ENCODE measurements around the gene POLR3C.

DNA sequence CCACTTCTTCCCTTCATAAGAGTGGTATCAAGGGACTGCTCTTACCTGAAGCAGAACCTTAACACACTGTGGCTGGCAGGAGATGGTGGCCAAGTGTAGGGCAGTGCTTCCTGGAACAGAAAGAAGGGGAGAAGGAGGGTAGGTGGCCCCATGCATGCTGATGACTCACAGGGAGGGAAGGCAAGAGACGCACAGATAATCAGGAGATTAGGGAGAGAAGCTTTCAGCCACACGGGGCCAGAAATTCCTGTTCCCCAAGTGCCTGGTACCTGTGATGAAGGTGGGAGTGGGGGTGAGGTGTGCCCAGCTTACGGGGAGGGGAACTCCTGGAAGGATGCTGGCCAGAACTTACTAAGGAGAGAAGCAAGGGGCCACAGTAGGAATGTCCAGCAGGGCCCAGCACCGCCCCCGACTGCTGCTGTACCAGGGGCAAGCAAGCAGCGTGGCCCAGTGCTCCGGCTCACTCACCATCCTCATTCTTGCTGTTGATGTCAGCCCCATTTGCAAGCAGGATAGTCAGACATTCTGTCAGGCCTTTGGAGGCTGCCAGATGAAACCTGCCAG, 54.0 kb downstream of the POLR3C start:
- TF ChIP-seq POLR2AphosphoS5 (IDR thresholded peaks at IDR 0.05; ENCODE audit: low read depth) (no peak), CREB1 (CRISPR knock-in tag; IDR thresholded peaks at IDR 0.05; ENCODE audit: low read depth) (no peak)
- TF ChIP-seq, protein P1, sequence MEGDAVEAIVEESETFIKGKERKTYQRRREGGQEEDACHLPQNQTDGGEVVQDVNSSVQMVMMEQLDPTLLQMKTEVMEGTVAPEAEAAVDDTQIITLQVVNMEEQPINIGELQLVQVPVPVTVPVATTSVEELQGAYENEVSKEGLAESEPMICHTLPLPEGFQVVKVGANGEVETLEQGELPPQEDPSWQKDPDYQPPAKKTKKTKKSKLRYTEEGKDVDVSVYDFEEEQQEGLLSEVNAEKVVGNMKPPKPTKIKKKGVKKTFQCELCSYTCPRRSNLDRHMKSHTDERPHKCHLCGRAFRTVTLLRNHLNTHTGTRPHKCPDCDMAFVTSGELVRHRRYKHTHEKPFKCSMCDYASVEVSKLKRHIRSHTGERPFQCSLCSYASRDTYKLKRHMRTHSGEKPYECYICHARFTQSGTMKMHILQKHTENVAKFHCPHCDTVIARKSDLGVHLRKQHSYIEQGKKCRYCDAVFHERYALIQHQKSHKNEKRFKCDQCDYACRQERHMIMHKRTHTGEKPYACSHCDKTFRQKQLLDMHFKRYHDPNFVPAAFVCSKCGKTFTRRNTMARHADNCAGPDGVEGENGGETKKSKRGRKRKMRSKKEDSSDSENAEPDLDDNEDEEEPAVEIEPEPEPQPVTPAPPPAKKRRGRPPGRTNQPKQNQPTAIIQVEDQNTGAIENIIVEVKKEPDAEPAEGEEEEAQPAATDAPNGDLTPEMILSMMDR (conservative IDR thresholded peaks at IDR 0.05; ENCODE audit: low read depth in 2 of 2) = no peak

All from GM23338 (cell line).